ENCODE data around the gene PPP1R1A.

The PPP1R1A gene

GRCh38 chr12:54602661-54603060 lies 14.2 kb upstream of the PPP1R1A start:
- TF ChIP-seq CTCF (IDR thresholded peaks at IDR 0.05; ENCODE audit: insufficient read depth, low read length, poor library complexity, severe bottlenecking), result no peak
- no peaks in the 10 kb centered on the region for H3K36me3 ChIP-seq (ENCODE audit: control insufficient read depth, insufficient read depth, low read length)
- H3K4me3 ChIP-seq (replicated peaks; ENCODE audit: low read depth, low read length), result no peak overlapping the region
- H3K27me3 ChIP-seq (replicated peaks; ENCODE audit: control insufficient read depth, insufficient read depth, low read length), result peaks cover 3% of the 10 kb centered on the region
- DNase-seq (ENCODE audit: extremely low read depth, insufficient read length), result no peak

GRCh38 chr12:54601841-54602240 lies 13.4 kb upstream of the PPP1R1A start:
- peak; percentile 0 for TF ChIP-seq CTCF (IDR thresholded peaks at IDR 0.05; ENCODE audit: insufficient read depth, low read length, poor library complexity, severe bottlenecking)
- no peaks in the 10 kb centered on the region for H3K36me3 ChIP-seq (ENCODE audit: control insufficient read depth, insufficient read depth, low read length)
- peaks cover 3% of the 10 kb centered on the region for H3K27me3 ChIP-seq (replicated peaks; ENCODE audit: control insufficient read depth, insufficient read depth, low read length)
- no peak overlapping the region for H3K4me3 ChIP-seq (replicated peaks; ENCODE audit: low read depth, low read length)
- DNase-seq (ENCODE audit: extremely low read depth, insufficient read length), result no peak

- Histone ChIP-seq H3K36me3 (ENCODE audit: control insufficient read depth, insufficient read depth, low read length) (no peaks in the 10 kb centered on the region), H3K27me3 (replicated peaks; ENCODE audit: control insufficient read depth, insufficient read depth, low read length) (peaks cover 2% of the 10 kb centered on the region), H3K4me3 (replicated peaks; ENCODE audit: low read depth, low read length) (no peak overlapping the region)
- TF ChIP-seq CTCF (IDR thresholded peaks at IDR 0.05; ENCODE audit: insufficient read depth, low read length, poor library complexity, severe bottlenecking), result no peak
- DNase-seq (ENCODE audit: extremely low read depth, insufficient read length), result no peak
Observed at GRCh38 chr12:54598970-54599369, 10.5 kb upstream of the PPP1R1A start.

GRCh38 chr12:54596526-54596946 lies 8.1 kb upstream of the PPP1R1A start:
- no peak overlapping the region for H3K4me3 ChIP-seq (replicated peaks; ENCODE audit: low read depth, low read length)
- no peaks in the 10 kb centered on the region for H3K36me3 ChIP-seq (ENCODE audit: control insufficient read depth, insufficient read depth, low read length)
- peak; percentile 88 for TF ChIP-seq CTCF (IDR thresholded peaks at IDR 0.05; ENCODE audit: insufficient read depth, low read length, poor library complexity, severe bottlenecking)
- peaks cover 4% of the 10 kb centered on the region for H3K27me3 ChIP-seq (replicated peaks; ENCODE audit: control insufficient read depth, insufficient read depth, low read length)
- DNase-seq (ENCODE audit: extremely low read depth, insufficient read length), result no peak

- DNase-seq (ENCODE audit: extremely low read depth, insufficient read length), result no peak
- peaks cover 4% of the 10 kb centered on the region for H3K27me3 ChIP-seq (replicated peaks; ENCODE audit: control insufficient read depth, insufficient read depth, low read length)
- H3K36me3 ChIP-seq (ENCODE audit: control insufficient read depth, insufficient read depth, low read length), result no peaks in the 10 kb centered on the region
- no peak for TF ChIP-seq CTCF (IDR thresholded peaks at IDR 0.05; ENCODE audit: insufficient read depth, low read length, poor library complexity, severe bottlenecking)
- H3K4me3 ChIP-seq (replicated peaks; ENCODE audit: low read depth, low read length), result no peak overlapping the region
Observed at GRCh38 chr12:54595471-54595870, 7.0 kb upstream of the PPP1R1A start.

- no peak for TF ChIP-seq CTCF (IDR thresholded peaks at IDR 0.05; ENCODE audit: insufficient read depth, low read length, poor library complexity, severe bottlenecking)
- no peak for DNase-seq (ENCODE audit: extremely low read depth, insufficient read length)
- peaks cover 6% of the 10 kb centered on the region for H3K27me3 ChIP-seq (replicated peaks; ENCODE audit: control insufficient read depth, insufficient read depth, low read length)
- no peak overlapping the region for H3K4me3 ChIP-seq (replicated peaks; ENCODE audit: low read depth, low read length)
- no peaks in the 10 kb centered on the region for H3K36me3 ChIP-seq (ENCODE audit: control insufficient read depth, insufficient read depth, low read length)
Observed at GRCh38 chr12:54593725-54594124, 5.3 kb upstream of the PPP1R1A start.

Data from GM06990 (cell line).